ENCODE results near the gene LAMB4.

LAMB4 gene

DNA sequence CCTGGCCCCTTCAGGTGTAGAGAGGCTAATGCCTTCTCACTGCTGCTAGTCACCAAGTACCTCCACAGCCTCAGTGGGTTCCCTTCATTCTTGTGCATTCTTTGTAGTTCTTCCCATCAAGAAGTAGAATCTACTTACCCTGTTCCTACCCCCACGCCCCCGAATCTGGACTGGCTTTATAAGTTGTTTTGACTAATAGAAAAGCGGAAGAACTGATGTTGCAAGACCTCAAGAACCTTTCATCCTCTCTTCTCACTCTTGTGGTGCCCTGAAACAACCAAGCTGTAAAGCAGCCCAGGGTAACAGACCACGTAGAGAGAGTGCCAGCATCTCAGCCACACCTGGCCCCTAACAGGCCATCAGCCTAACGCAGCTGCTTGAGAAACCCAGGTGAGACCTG is 104.0 kb downstream of the LAMB4 start:
- no peak overlapping the region for H3K4me3 ChIP-seq (ENCODE audit: low read depth, low read length)
- no peak for DNase-seq (ENCODE audit: low read depth)
- TF ChIP-seq, protein P1, sequence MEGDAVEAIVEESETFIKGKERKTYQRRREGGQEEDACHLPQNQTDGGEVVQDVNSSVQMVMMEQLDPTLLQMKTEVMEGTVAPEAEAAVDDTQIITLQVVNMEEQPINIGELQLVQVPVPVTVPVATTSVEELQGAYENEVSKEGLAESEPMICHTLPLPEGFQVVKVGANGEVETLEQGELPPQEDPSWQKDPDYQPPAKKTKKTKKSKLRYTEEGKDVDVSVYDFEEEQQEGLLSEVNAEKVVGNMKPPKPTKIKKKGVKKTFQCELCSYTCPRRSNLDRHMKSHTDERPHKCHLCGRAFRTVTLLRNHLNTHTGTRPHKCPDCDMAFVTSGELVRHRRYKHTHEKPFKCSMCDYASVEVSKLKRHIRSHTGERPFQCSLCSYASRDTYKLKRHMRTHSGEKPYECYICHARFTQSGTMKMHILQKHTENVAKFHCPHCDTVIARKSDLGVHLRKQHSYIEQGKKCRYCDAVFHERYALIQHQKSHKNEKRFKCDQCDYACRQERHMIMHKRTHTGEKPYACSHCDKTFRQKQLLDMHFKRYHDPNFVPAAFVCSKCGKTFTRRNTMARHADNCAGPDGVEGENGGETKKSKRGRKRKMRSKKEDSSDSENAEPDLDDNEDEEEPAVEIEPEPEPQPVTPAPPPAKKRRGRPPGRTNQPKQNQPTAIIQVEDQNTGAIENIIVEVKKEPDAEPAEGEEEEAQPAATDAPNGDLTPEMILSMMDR (IDR thresholded peaks at IDR 0.05; ENCODE audit: control insufficient read depth, extremely low read depth, insufficient read depth): no peak

DNA sequence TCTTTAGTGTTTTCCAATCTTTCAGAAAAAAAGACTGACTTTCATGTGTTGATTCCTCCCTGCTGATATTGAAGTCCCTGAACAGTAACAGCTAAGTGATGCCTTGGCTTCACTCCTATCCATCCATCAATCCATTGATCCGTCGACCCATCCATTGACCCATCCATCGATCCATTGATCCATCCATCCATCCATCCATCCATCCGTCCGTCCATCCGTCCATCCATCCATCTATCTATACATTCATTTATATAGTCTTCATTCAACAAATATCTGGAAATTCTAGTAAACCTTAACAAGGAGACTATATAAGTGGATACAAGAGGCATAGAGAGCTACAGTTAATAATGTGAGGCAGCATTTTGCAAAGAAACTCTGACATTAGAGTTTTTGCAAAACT is 105.6 kb downstream of the LAMB4 start:
- TF ChIP-seq, protein P1 (IDR thresholded peaks at IDR 0.05; ENCODE audit: control insufficient read depth, extremely low read depth, insufficient read depth): no peak
- H3K4me3 ChIP-seq (ENCODE audit: low read depth, low read length): no peak overlapping the region
- DNase-seq (ENCODE audit: low read depth): no peak

DNA sequence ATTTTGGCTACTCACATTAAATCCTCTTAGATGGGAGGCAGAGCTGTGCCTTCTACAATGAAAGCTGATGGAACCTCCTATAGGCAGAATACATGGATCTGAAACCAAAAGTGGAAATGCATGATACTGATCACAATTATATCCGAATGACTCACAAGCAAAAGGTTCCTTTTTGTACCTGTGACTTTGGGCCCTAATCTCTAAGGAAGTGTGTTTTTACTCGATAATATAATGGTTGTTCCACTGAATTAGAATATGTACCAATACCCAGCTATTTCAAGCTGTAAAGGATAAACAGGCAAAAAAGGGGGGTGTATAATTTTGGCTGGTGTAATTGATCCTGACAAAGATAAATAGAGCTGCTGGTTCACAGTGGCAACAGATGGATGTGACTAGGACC is 109.6 kb downstream of the LAMB4 start:
- TF ChIP-seq, protein P1 (IDR thresholded peaks at IDR 0.05; ENCODE audit: control insufficient read depth, extremely low read depth, insufficient read depth): no peak
- DNase-seq (ENCODE audit: low read depth): no peak

DNA sequence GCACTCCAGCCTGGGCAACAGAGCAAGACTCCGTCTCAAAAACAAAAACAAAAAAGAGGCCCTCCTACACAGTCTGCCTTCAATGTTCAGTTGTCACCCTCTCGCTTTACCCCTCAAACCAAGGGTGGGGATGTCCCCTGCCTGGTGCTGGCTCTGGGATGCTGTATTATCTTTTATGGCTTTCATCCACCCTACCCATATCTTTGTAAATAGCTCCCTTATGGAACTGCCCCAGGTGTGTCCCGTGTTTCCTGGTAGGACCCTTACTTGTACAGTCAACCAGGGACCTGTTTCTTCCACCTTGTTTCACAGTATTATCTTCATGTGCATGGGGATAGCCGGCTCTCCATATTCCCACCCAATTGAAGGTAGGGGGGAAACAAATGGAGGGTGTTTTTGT is 111.5 kb downstream of the LAMB4 start:
- H3K4me3 ChIP-seq (ENCODE audit: low read depth, low read length): no peak overlapping the region
- TF ChIP-seq, protein P1 (IDR thresholded peaks at IDR 0.05; ENCODE audit: control insufficient read depth, extremely low read depth, insufficient read depth): no peak
- no peak for DNase-seq (ENCODE audit: low read depth)

More for the DNA sequence above, 109.6 kb downstream of the LAMB4 start:
- H3K4me3 ChIP-seq (ENCODE audit: low read depth, low read length): no peak overlapping the region

DNA sequence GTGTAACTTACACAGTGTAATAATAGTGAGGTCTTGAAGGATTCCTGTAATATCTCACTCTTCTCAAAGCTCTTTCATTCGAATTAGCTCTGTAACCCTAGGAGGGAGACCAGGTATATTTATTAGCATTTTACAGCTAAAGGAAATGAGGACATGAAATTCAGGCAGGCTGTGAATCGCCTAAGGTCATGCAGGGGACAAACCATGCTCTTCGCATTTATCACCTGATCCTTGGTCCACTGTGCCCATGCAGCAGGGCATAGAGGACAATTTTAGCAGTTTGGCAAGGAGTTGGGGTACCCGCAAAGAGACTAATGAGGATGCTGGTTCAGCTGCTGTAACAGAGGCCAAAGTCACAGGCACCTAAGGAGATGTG is 112.4 kb downstream of the LAMB4 start:
- no peak for DNase-seq (ENCODE audit: low read depth)
- H3K4me3 ChIP-seq (ENCODE audit: low read depth, low read length): no peak overlapping the region
- TF ChIP-seq, protein P1 (IDR thresholded peaks at IDR 0.05; ENCODE audit: control insufficient read depth, extremely low read depth, insufficient read depth): no peak

DNA sequence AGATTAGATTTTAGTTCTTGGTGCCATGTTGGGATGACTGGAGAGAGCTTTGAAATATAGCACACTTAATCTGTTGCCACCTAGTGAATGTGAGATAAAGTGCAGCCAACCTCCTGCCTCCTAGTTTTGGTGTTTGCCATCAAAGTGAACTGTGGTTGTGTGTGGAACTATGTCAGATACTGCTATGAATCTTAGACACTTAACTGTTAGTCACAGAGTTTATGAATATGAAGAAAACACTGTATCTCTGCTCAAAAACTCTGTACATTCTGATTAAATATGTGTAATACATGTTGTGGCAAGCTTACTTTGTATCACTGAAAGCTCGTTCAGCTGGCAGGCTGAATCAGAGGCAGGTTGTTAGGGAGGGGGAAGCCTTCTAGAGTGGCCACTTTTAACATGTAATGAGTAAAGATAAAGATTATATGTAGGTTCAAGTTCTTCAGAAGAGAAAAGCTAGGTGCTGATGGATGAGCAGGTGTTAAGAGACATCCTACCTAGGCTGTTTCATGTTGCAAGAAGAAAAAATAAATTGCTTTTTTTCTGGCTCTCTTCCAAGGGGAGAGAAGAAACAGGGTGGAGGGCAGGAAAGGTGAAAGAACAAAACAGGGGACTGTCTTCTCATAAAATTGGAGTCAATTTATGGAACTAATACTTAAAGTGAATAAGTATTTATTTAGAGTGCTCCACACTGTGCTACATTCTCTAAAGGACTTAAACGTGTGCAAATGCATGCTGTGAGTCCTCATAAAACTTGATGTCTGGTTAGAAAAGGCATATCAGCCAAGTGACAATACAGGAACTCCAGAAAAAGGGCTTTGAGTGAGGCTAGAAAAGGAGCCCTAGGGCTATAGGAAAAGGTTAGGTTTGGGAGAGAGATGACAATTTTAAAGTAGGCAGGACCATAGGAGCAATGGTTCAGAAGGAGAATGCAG is 113.1 kb downstream of the LAMB4 start:
- H3K4me3 ChIP-seq (ENCODE audit: low read depth, low read length): no peak overlapping the region
- DNase-seq (ENCODE audit: low read depth): no peak
- TF ChIP-seq, protein P1 (IDR thresholded peaks at IDR 0.05; ENCODE audit: control insufficient read depth, extremely low read depth, insufficient read depth): peak; percentile 56
